ENCODE results near the gene TNK2.

- TF ChIP-seq POLR2A (IDR thresholded peaks at IDR 0.05) = no peak
- TF ChIP-seq, protein P1, sequence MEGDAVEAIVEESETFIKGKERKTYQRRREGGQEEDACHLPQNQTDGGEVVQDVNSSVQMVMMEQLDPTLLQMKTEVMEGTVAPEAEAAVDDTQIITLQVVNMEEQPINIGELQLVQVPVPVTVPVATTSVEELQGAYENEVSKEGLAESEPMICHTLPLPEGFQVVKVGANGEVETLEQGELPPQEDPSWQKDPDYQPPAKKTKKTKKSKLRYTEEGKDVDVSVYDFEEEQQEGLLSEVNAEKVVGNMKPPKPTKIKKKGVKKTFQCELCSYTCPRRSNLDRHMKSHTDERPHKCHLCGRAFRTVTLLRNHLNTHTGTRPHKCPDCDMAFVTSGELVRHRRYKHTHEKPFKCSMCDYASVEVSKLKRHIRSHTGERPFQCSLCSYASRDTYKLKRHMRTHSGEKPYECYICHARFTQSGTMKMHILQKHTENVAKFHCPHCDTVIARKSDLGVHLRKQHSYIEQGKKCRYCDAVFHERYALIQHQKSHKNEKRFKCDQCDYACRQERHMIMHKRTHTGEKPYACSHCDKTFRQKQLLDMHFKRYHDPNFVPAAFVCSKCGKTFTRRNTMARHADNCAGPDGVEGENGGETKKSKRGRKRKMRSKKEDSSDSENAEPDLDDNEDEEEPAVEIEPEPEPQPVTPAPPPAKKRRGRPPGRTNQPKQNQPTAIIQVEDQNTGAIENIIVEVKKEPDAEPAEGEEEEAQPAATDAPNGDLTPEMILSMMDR (IDR thresholded peaks at IDR 0.05) = no peak
Observed at GRCh38 chr3:195931582-195932273, 23.4 kb upstream of the TNK2 start.
